ENCODE data around the gene DCUN1D4.

- TF ChIP-seq CTCF (IDR thresholded peaks at IDR 0.05) (no peak), POLR2A (IDR thresholded peaks at IDR 0.05) (peak; percentile 25)
Measured at GRCh38 chr4:51909236-51909703, 66.3 kb downstream of the DCUN1D4 start.
